Gastrocnemius medialis (tissue), 4 donors: ENCODE data around the gene NANP. TPM values are rescaled to one million over a fixed set of nuclear protein-coding genes. Genes with fewer than 3 reads are reported as not detected.
"Not testable (repeated sequence)": the region's sequence is repeated elsewhere in the genome, so short reads cannot be mapped to it uniquely, and the experiment has no call there.

Source experiments
- ATAC-seq, 2 donors: fragments of 150-250 bp; one replicate each; pipeline ENCODE4 v1.9.1; 2016
- DNase-seq, 2 donors: peaks; one replicate each; pipeline ENCODE4 v3.0.0-alpha.2; 2019
- H3K27ac ChIP-seq, 4 donors: fragments of 200-600 bp; sonication (generic); 1 replicate in 1 of 4; 2 replicates in 3 of 4; pipeline ENCODE4 v1.5.1; 2016 to 2018; ENCODE audit warnings: mild to moderate bottlenecking in 2 of 4, moderate library complexity in 1 of 4
- H3K27me3 ChIP-seq, 3 donors: fragments of 200-600 bp; sonication (generic) in 2 of 3; 1 replicate in 1 of 3; 2 replicates in 2 of 3; pipeline versions ENCODE4 v1.5.1 to v1.6.0; 2016 to 2019; ENCODE audit warnings: mild to moderate bottlenecking in 1 of 3, moderate library complexity in 1 of 3
- H3K36me3 ChIP-seq, 2 donors: fragments of 200-600 bp; sonication (generic) in 1 of 2; one replicate each; pipeline ENCODE4 v1.5.1; 2017 to 2018
- H3K4me1 ChIP-seq, 2 donors: fragments of 200-600 bp; sonication (generic) in 1 of 2; one replicate each; pipeline ENCODE4 v1.5.1; 2016 to 2017; ENCODE audit warnings: mild to moderate bottlenecking in 2 of 2
- H3K4me3 ChIP-seq, 4 donors: fragments of 200-600 bp; sonication (generic) in 3 of 4; 1 replicate in 1 of 4; 2 replicates in 3 of 4; pipeline ENCODE4 v1.5.1; 2016 to 2019; ENCODE audit warnings: mild to moderate bottlenecking in 2 of 4
- H3K9me3 ChIP-seq, 3 donors: fragments of 200-600 bp; sonication (generic) in 2 of 3; 1 replicate in 1 of 3; 2 replicates in 2 of 3; pipeline ENCODE4 v1.5.1; 2016 to 2019
- POLR2A ChIP-seq, 2 donors: fragments of 450-650 bp; IDR thresholded peaks; one replicate each; pipeline ENCODE4 v1.6.1; 2017; ENCODE audit warnings: antibody characterized with exemption in 2 of 2, mild to moderate bottlenecking in 2 of 2, moderate library complexity in 2 of 2
- in situ Hi-C, 4 donors: fragments of 200-750 bp; cut with MboI; loops; one replicate each; pipeline versions ENCODE4 v1.15.0 to v1.8.0; 2017; ENCODE audit warnings: low sequenced_read_pairs in 4 of 4
- intact Hi-C: fragments of 100-400 bp; cut with DNase I; formaldehyde crosslinking; loops from one replicate; pipeline ENCODE4 v1.15.1; 2023; ENCODE audit warnings: low total_unique reads
- total RNA-seq, 4 donors: library from RNA; depleted of rRNA; stranded (reverse); fragments of >200 nt; gene quantifications; one replicate each; pipeline versions ENCODE4 v1.1.0 to v1.2.3, GENCODE V29; 2016
- TF ChIP-seq, protein P1 (sequence below), 5 experiments: fragments of 450-650 bp in 3 of 5; fragments of 200-600 bp in 2 of 5; sonication (generic) in 2 of 5; IDR thresholded peaks in 4 of 5; conservative IDR thresholded peaks in 1 of 5; 1 replicate in 4 of 5; 2 replicates in 1 of 5; pipeline ENCODE4 v1.5.1; 2016 to 2019; ENCODE audit warnings: antibody characterized with exemption in 5 of 5, mild to moderate bottlenecking in 3 of 5, moderate library complexity in 3 of 5

The NANP gene
- total RNA-seq, 4 donors from 2014 or later, result 1.5 to 3.6 (median 2.6) TPM

- no peak for DNase-seq
- H3K9me3 ChIP-seq, result no peaks in the 10 kb centered on the region
- peak in 1 of 2 donors; percentile 18 for ATAC-seq
These were observed 38.7 kb downstream of the NANP start, which contains the start of gene NINL for GRCh38 chr20:25584905-25585704. NINL (minus strand) TSS chr20:25585531; CDS start chr20:25526587, 58,944 bp downstream.

DNA sequence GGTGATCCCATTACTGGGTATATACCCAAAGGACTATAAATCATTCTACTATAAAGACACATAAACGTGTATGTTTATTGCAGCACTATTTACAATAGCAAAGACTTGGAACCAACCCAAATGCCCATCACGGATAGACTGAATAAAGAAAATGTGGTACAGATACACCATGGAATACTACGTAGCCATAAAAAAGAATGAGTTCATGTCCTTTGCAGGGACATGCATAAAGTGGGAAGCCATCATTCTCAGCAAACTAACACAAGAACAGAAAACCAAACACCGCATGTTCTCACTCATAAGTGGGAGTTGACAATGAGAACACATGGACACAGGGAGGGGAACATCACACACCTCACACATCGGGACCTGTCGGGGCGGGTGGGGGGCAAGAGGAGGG is 40.2 kb downstream of the NANP start:
- H3K4me3 ChIP-seq, H3K9me3 ChIP-seq, intact Hi-C loops, ATAC-seq, H3K27ac ChIP-seq, H3K36me3 ChIP-seq, in situ Hi-C loops, H3K4me1 ChIP-seq, DNase-seq: not testable (repeated sequence)
- peaks cover 20 to 31% (median 26%) of the 10 kb centered on the region in 3 donors for H3K27me3 ChIP-seq

More at GRCh38 chr20:25584905-25585704, 38.7 kb downstream of the NANP start, which contains the start of gene NINL:
- Histone ChIP-seq H3K4me1 (no peaks in the 10 kb centered on the region), H3K27ac (no peak within 1 kb of the TSS), H3K27me3 (peaks cover 20 to 31% (median 26%) of the 10 kb centered on the region in 3 donors), H3K36me3 (no peaks in the 10 kb centered on the region), H3K4me3 (peak within 1 kb of the TSS; percentile 53 to 65 (median 56))
- TF ChIP-seq, protein P1, sequence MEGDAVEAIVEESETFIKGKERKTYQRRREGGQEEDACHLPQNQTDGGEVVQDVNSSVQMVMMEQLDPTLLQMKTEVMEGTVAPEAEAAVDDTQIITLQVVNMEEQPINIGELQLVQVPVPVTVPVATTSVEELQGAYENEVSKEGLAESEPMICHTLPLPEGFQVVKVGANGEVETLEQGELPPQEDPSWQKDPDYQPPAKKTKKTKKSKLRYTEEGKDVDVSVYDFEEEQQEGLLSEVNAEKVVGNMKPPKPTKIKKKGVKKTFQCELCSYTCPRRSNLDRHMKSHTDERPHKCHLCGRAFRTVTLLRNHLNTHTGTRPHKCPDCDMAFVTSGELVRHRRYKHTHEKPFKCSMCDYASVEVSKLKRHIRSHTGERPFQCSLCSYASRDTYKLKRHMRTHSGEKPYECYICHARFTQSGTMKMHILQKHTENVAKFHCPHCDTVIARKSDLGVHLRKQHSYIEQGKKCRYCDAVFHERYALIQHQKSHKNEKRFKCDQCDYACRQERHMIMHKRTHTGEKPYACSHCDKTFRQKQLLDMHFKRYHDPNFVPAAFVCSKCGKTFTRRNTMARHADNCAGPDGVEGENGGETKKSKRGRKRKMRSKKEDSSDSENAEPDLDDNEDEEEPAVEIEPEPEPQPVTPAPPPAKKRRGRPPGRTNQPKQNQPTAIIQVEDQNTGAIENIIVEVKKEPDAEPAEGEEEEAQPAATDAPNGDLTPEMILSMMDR (IDR thresholded peaks at IDR 0.05 in 4 of 5, conservative IDR thresholded peaks at IDR 0.05 in 1 of 5), result no peak
- peak in 1 of 2 donors; percentile 44 for TF ChIP-seq POLR2A (IDR thresholded peaks at IDR 0.05)
- in situ Hi-C loops, result no loop called here
- intact Hi-C loops, result no loop called here

DNA sequence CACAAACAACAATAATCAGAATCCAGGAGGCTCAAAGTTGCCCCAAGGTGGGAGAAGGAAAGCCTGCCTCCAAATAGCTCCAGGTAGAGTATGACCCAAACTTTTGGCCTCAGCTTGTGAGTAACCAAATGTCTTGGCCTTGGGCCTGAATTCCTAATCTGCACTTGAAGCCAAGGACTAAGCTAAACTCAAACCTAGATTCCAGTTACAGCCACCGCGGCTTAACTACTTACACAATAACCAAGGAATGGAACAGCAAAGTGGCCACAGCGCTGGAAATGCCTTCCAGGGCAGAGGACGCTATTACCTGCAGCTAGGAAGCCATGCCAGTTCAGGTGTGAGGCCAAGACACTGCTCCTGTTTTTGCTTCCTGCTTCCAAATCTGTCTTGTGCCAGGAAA is 43.1 kb downstream of the NANP start:
- Histone ChIP-seq H3K4me3 (no peak overlapping the region), H3K4me1 (no peaks in the 10 kb centered on the region), H3K27me3 (peaks cover 20 to 29% (median 26%) of the 10 kb centered on the region in 3 donors), H3K9me3 (no peaks in the 10 kb centered on the region), H3K36me3 (no peaks in the 10 kb centered on the region), H3K27ac (no peak overlapping the region)
- no peak for DNase-seq
- ATAC-seq, result no peak
- TF ChIP-seq, protein P1 (IDR thresholded peaks at IDR 0.05 in 4 of 5, conservative IDR thresholded peaks at IDR 0.05 in 1 of 5), result no peak
- TF ChIP-seq POLR2A (IDR thresholded peaks at IDR 0.05), result no peak
- intact Hi-C loops (no loop called here), in situ Hi-C loops (no loop called here)

GRCh38 chr20:25579081-25579770 is 44.6 kb downstream of the NANP start:
- DNase-seq (no peak), ATAC-seq (no peak)
- no peaks in the 10 kb centered on the region for H3K36me3 ChIP-seq
- intact Hi-C loops (no loop called here), in situ Hi-C loops (no loop called here)
- H3K27me3 ChIP-seq, result peaks cover 13 to 18% (median 14%) of the 10 kb centered on the region in 3 donors
- H3K4me1 ChIP-seq, result no peaks in the 10 kb centered on the region
- H3K27ac ChIP-seq, result no peak overlapping the region
- H3K4me3 ChIP-seq, result no peak overlapping the region
- no peaks in the 10 kb centered on the region for H3K9me3 ChIP-seq
- no peak for TF ChIP-seq POLR2A (IDR thresholded peaks at IDR 0.05)
- TF ChIP-seq, protein P1 (IDR thresholded peaks at IDR 0.05 in 4 of 5, conservative IDR thresholded peaks at IDR 0.05 in 1 of 5), result no peak
